Endothelial cell of umbilical vein (primary cell): ENCODE results near the gene FNBP1. TPM values are rescaled to one million over a fixed set of nuclear protein-coding genes. Genes with fewer than 3 reads are reported as not detected.

ENCODE experiments used
- BruUV-seq: library from RNA; stranded (reverse); fragments of 400-500 nt; replicated peaks from 2 replicates; lab custom pipeline; 2021; lab: Mats Ljungman, UMichigan
- CTCF ChIA-PET: fragments of 300-600, 350-600 bp; sonication (Branson Sonifier 250); formaldehyde crosslinking; loops from one replicate; lab custom pipeline; 2021; ENCODE audit warnings: antibody characterized with exemption, inconsistent platforms; lab: Charles Lee
- POLR2A ChIA-PET: fragments of 300-600, 350-600 bp; sonication (Branson Sonifier 250); formaldehyde crosslinking; loops from one replicate; lab custom pipeline; 2021; ENCODE audit warnings: antibody characterized with exemption, inconsistent platforms; lab: Charles Lee
- DNase-seq: peaks from one replicate; pipeline ENCODE4 v3.0.0-alpha.2; 2011; ENCODE audit warnings: low read depth, low spot score
- FAIRE-seq: peaks from 2 replicates; lab custom pipeline; 2011; peaks lifted over from hg19 to GRCh38; lab: Jason Lieb, UNC
- H2AFZ ChIP-seq: 2 replicates; pipeline ENCODE4 v1.6.0; 2012; ENCODE audit warnings: low read depth, low read length, control low read depth, inconsistent platforms
- H3K27ac ChIP-seq: 2 replicates; pipeline ENCODE4 v1.5.1; 2011; ENCODE audit warnings: low read depth, mild to moderate bottlenecking, control low read depth, low read length, moderate library complexity; ENCODE audit not compliant: insufficient read depth
- H3K27me3 ChIP-seq, 2 experiments: 2 replicates each; pipeline versions ENCODE4 v1.6.0 to v1.6.1; 2011; ENCODE audit warnings: low read length in 2 of 2, mixed read lengths in 1 of 2; ENCODE audit not compliant: control insufficient read depth in 2 of 2, insufficient read depth in 2 of 2
- H3K36me3 ChIP-seq, 2 experiments: 2 replicates in 1 of 2; 3 replicates in 1 of 2; pipeline ENCODE4 v1.5.1; 2011; ENCODE audit warnings: low read length in 2 of 2, mild to moderate bottlenecking in 1 of 2, moderate library complexity in 1 of 2; ENCODE audit not compliant: control insufficient read depth in 2 of 2, insufficient read depth in 2 of 2; ENCODE audit errors: extremely low read depth in 1 of 2
- H3K4me1 ChIP-seq: 3 replicates; pipeline ENCODE4 v1.5.1; 2011; ENCODE audit warnings: mild to moderate bottlenecking, low read length; ENCODE audit not compliant: control insufficient read depth, insufficient read depth; ENCODE audit errors: extremely low read depth
- H3K4me2 ChIP-seq: 2 replicates; pipeline ENCODE4 v1.6.1; 2011; ENCODE audit warnings: low read length, control low read depth, mixed read lengths; ENCODE audit not compliant: insufficient read depth
- H3K4me3 ChIP-seq, 3 experiments: fragments of 200-600 bp in 1 of 3; sonication (generic), shearing (Covaris generic) in 1 of 3; replicated peaks in 1 of 3; 2 replicates each; pipeline ENCODE4 v1.5.1; 2011 to 2016; ENCODE audit warnings: control low read depth in 3 of 3, low read length in 3 of 3, mild to moderate bottlenecking in 2 of 3, inconsistent platforms in 1 of 3, low read depth in 1 of 3, moderate library complexity in 1 of 3; ENCODE audit not compliant: insufficient read depth in 1 of 3
- H3K79me2 ChIP-seq: 2 replicates; pipeline ENCODE4 v1.6.0; 2012; ENCODE audit warnings: low read length, inconsistent platforms; ENCODE audit not compliant: control insufficient read depth, insufficient read depth
- H3K9ac ChIP-seq: replicated peaks from 2 replicates; pipeline ENCODE3; 2011; ENCODE audit warnings: low read length, control low read depth; ENCODE audit not compliant: insufficient read depth; ENCODE audit errors: extremely low read depth
- H3K9me1 ChIP-seq: replicated peaks from 3 replicates; pipeline ENCODE4 v1.6.0; 2011; ENCODE audit warnings: mild to moderate bottlenecking, low read length; ENCODE audit not compliant: control insufficient read depth, insufficient read depth; ENCODE audit errors: extremely low read depth
- H3K9me3 ChIP-seq: replicated peaks from 2 replicates; pipeline ENCODE4 v1.5.1; 2012; ENCODE audit warnings: low read length, inconsistent platforms; ENCODE audit not compliant: control insufficient read depth, insufficient read depth
- H4K20me1 ChIP-seq: replicated peaks from 2 replicates; pipeline ENCODE3; 2011; ENCODE audit warnings: mild to moderate bottlenecking, low read length; ENCODE audit not compliant: control insufficient read depth, insufficient read depth; ENCODE audit errors: extremely low read depth
- EZH2 ChIP-seq: IDR thresholded peaks from 2 replicates; pipeline ENCODE4 v1.6.1; 2012; ENCODE audit warnings: borderline replicate concordance, low read depth, mild to moderate bottlenecking, moderate library complexity, low read length, inconsistent platforms; ENCODE audit not compliant: severe bottlenecking
- FOS ChIP-seq: IDR thresholded peaks from 2 replicates; pipeline ENCODE4 v1.6.1; 2011; ENCODE audit warnings: mild to moderate bottlenecking, low read length, moderate library complexity, borderline replicate concordance; ENCODE audit not compliant: insufficient read depth
- GATA2 ChIP-seq: IDR thresholded peaks from 2 replicates; pipeline ENCODE4 v1.7.0; 2011; ENCODE audit warnings: low read depth, mild to moderate bottlenecking, moderate library complexity, mixed read lengths, low read length; ENCODE audit not compliant: insufficient read length, insufficient read depth
- POLR2A ChIP-seq: IDR thresholded peaks from 2 replicates; pipeline ENCODE4 v1.6.1; 2012; ENCODE audit warnings: low read depth, mild to moderate bottlenecking, control low read depth, low read length
- dilution Hi-C: fragments of 300-500 bp; cut with MboI; formaldehyde crosslinking; loops from one replicate; pipeline ENCODE4 v1.15.0; 2019; ENCODE audit warnings: low sequenced_read_pairs; ENCODE audit not compliant: extremely low pct_ligation_motif_present
- intact Hi-C: fragments of 100-400 bp; cut with micrococcal nuclease; formaldehyde crosslinking; loops from one replicate; pipeline ENCODE4 v1.10.0; 2022
- polyA plus RNA-seq, 4 experiments: library from polyadenylated mRNA; depleted of rRNA in 3 of 4; stranded (reverse) in 3 of 4; unstranded in 1 of 4; fragments of >200 nt; gene quantifications; 2 replicates each; pipeline versions ENCODE4 v1.2.1 to v1.2.3, GENCODE V29; 2011 to 2012; ENCODE audit warnings: missing spikeins in 1 of 4
- total RNA-seq: library from RNA; stranded (reverse); gene quantifications from 2 replicates; pipeline ENCODE4 v1.2.3, GENCODE V29; 2021
- TF ChIP-seq, protein P1 (sequence below), 2 donors: IDR thresholded peaks; 1 replicate in 1 of 2; 2 replicates in 1 of 2; pipeline ENCODE4 v1.5.1; 2011; ENCODE audit warnings: low read length in 2 of 2, mild to moderate bottlenecking in 2 of 2, moderate library complexity in 2 of 2, control low read depth in 1 of 2, inconsistent platforms in 1 of 2, low read depth in 1 of 2; ENCODE audit not compliant: insufficient read depth in 1 of 2; ENCODE audit errors: extremely low read depth in 1 of 2

Gene FNBP1
- total and polyA plus RNA-seq, 2 donors (not counting 3 experiments of a cell fraction or from before 2014, with no cell fraction given) = 10.9 to 43.9 TPM

DNA sequence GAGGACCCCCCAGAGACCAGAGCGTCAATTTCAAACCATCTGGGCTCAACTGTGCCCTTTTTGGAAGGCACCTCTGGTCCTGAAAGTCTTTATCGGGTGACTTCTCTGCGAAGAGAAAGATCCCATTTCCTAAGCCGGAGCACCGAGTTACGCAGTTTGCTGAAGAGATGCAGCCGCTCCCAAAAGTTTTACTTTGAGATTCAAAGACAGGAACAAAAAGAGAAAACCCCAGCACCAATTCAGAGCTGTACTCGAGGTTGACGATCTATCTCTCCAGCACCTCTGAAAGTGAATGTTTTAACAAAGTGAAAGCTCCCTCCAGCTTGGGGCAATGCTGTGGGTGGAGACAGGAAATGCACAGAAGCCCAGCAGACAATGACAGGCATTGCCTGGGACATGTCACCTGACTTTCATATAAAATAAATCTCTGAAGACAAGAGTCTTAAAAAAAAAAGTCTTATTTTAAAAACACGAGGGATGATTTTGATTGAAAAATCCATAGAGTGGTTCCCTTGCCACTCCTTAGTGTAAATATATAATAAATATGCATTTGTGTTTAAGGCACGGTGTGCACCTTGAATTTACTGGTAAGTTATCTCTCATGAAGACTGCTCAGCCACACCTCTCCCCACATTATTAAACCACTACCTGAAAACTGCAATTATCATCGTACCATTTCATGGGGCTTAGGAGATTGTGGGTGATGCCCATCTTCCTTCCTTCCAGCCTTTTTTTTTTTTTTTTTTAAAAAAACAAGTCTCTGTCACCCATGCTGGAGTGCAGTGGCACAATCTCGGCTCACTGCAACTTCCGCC is 79.9 kb downstream of the FNBP1 start:
- Histone ChIP-seq H3K4me2 (peak overlapping the region; percentile 99), H3K36me3 (peaks cover 0 to 6% of the 10 kb centered on the region in 2 experiments), H3K4me3 (peak overlapping the region; percentile 30 to 93 (median 86)), H3K79me2 (no peaks in the 10 kb centered on the region), H3K4me1 (peaks cover 30% of the 10 kb centered on the region), H3K9ac (peak overlapping the region; percentile 90), H2AFZ (peak overlapping the region; percentile 95), H3K27me3 (no peaks in the 10 kb centered on the region), H3K9me1 (no peaks in the 10 kb centered on the region), H3K9me3 (no peaks in the 10 kb centered on the region), H4K20me1 (no peaks in the 10 kb centered on the region), H3K27ac (peak overlapping the region; percentile 76)
- FAIRE-seq = peak; percentile 85
- peak; percentile 70 for DNase-seq
- ChIA-PET POLR2A (interaction anchor here (1.1 kb wide), 1 partner anchor 25 kb away, joined by 3 read pairs; no protein-coding TSS in a partner anchor), CTCF (interaction anchor here (0.8 to 1.0 kb wide), 4 partner anchors 10 to 34 kb away, joined by 3 read pairs; no protein-coding TSS in a partner anchor)
- dilution Hi-C loops (no loop called here), intact Hi-C loops (loop anchor here (2.0 kb wide), 2 partner anchors 18 to 80 kb away; partner anchors contain the start of gene FNBP1)
- TF ChIP-seq EZH2 (no peak), POLR2A (peak; percentile 37), GATA2 (no peak), FOS (no peak)
- TF ChIP-seq, protein P1, sequence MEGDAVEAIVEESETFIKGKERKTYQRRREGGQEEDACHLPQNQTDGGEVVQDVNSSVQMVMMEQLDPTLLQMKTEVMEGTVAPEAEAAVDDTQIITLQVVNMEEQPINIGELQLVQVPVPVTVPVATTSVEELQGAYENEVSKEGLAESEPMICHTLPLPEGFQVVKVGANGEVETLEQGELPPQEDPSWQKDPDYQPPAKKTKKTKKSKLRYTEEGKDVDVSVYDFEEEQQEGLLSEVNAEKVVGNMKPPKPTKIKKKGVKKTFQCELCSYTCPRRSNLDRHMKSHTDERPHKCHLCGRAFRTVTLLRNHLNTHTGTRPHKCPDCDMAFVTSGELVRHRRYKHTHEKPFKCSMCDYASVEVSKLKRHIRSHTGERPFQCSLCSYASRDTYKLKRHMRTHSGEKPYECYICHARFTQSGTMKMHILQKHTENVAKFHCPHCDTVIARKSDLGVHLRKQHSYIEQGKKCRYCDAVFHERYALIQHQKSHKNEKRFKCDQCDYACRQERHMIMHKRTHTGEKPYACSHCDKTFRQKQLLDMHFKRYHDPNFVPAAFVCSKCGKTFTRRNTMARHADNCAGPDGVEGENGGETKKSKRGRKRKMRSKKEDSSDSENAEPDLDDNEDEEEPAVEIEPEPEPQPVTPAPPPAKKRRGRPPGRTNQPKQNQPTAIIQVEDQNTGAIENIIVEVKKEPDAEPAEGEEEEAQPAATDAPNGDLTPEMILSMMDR (IDR thresholded peaks at IDR 0.05; ENCODE audit: extremely low read depth in 1 of 2, insufficient read depth in 1 of 2, low read depth in 1 of 2, low read length in 2 of 2) = no peak
- TSS peak; percentile 79 for BruUV-seq
